ENCODE data around the gene PGAM2.

DNA sequence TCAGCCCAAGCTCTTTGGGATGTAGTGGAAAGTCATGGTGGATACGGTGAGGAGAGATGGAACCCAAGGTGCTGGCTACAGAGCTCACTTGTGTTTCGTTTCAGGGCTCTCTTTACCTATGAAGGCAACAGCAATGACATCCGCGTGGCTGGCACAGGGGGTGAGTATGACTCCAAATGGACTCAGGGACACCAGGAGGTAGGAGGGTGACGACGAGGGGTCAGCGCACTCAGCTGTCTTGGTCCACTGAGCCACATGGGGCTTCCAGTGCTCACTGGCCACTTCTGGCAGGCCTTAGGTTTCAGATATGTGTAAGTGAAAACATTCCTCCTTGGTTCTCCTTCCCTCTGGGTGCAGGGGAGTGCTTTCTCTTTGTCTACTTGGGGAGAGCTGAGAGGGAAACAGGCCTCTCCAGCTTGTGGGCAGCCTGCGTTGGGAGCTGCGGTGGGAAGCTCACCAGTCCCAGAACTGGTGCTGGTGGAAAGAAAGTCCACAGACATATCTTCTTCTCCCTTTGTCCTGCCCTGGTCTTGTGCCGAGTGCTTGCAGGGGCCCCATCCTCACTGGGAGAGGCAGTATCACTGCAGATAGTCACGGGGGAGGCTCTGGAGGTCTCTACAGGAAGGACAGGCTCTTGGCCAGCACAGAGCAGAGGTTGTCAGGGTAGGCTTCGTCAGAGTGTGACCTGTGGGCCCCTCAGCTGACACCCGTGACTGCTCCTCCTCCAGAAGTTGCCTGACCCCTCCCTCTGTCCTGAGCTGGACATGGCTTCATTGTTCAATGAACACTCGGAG lies 15.0 kb downstream of the PGAM2 start:
- TF ChIP-seq, protein P1, sequence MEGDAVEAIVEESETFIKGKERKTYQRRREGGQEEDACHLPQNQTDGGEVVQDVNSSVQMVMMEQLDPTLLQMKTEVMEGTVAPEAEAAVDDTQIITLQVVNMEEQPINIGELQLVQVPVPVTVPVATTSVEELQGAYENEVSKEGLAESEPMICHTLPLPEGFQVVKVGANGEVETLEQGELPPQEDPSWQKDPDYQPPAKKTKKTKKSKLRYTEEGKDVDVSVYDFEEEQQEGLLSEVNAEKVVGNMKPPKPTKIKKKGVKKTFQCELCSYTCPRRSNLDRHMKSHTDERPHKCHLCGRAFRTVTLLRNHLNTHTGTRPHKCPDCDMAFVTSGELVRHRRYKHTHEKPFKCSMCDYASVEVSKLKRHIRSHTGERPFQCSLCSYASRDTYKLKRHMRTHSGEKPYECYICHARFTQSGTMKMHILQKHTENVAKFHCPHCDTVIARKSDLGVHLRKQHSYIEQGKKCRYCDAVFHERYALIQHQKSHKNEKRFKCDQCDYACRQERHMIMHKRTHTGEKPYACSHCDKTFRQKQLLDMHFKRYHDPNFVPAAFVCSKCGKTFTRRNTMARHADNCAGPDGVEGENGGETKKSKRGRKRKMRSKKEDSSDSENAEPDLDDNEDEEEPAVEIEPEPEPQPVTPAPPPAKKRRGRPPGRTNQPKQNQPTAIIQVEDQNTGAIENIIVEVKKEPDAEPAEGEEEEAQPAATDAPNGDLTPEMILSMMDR (conservative IDR thresholded peaks at IDR 0.05 in 1 of 2, IDR thresholded peaks at IDR 0.05 in 1 of 2; ENCODE audit: extremely low read depth in 1 of 2, insufficient read depth in 1 of 2, low read depth in 1 of 2, low read length in 2 of 2): no peak
- TF ChIP-seq EZH2 (IDR thresholded peaks at IDR 0.05; ENCODE audit: borderline replicate concordance, low read length): no peak
